Measurements from ENCODE around the gene IGFBP6.
A peak's percentile ranks its signal among the peaks of the same experiment; 100 is the strongest.

IGFBP6 gene, protein sequence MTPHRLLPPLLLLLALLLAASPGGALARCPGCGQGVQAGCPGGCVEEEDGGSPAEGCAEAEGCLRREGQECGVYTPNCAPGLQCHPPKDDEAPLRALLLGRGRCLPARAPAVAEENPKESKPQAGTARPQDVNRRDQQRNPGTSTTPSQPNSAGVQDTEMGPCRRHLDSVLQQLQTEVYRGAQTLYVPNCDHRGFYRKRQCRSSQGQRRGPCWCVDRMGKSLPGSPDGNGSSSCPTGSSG

DNA sequence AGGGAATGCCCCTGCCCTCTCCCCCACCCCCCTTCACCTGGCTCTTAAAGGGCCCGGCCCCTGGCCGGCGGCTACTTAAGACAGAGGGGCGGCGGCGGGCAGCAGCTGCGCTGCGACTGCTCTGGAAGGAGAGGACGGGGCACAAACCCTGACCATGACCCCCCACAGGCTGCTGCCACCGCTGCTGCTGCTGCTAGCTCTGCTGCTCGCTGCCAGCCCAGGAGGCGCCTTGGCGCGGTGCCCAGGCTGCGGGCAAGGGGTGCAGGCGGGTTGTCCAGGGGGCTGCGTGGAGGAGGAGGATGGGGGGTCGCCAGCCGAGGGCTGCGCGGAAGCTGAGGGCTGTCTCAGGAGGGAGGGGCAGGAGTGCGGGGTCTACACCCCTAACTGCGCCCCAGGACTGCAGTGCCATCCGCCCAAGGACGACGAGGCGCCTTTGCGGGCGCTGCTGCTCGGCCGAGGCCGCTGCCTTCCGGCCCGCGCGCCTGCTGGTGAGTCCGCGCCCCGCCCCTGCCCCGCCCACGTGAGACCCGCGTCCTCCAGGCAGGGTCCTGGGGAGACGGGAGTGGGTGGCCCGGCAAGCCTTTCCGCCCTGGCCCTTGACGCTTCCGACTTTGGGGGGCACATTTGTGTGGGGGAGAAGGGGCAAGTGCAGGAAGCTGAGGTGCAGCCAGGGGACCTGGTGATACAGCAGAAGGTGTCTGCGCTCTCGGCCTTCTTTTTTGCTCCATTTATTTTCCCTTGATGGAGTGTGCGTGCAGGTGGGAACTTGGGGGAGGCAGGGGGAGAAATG lies at the start of gene IGFBP6:
Gene IGFBP6 (plus strand): TSS at position 104 of the 790 bp plus-strand sequence. CDS start 51 bp downstream, at position 155.
- Histone ChIP-seq H3K9me3 (no peaks in the 10 kb centered on the region), H3K27me3 (no peaks in the 10 kb centered on the region), H3K4me3 (peak within 1 kb of the TSS; percentile 80 to 83), H3K36me3 (peaks cover 20 to 23% (median 22%) of the 10 kb centered on the region in 3 donors), H3K27ac (peak within 1 kb of the TSS; percentile 94 to 97), H3K4me1 (peaks cover 0 to 50% (median 25%) of the 10 kb centered on the region in 4 donors)
- peak; percentile 81 to 87 for DNase-seq
- intact Hi-C loops (cut with DNase I; ENCODE audit: low total_unique reads): loop anchor here (2.0 kb wide), 2 partner anchors 31 to 59 kb away; no protein-coding TSS in a partner anchor
- TF ChIP-seq, protein P1, sequence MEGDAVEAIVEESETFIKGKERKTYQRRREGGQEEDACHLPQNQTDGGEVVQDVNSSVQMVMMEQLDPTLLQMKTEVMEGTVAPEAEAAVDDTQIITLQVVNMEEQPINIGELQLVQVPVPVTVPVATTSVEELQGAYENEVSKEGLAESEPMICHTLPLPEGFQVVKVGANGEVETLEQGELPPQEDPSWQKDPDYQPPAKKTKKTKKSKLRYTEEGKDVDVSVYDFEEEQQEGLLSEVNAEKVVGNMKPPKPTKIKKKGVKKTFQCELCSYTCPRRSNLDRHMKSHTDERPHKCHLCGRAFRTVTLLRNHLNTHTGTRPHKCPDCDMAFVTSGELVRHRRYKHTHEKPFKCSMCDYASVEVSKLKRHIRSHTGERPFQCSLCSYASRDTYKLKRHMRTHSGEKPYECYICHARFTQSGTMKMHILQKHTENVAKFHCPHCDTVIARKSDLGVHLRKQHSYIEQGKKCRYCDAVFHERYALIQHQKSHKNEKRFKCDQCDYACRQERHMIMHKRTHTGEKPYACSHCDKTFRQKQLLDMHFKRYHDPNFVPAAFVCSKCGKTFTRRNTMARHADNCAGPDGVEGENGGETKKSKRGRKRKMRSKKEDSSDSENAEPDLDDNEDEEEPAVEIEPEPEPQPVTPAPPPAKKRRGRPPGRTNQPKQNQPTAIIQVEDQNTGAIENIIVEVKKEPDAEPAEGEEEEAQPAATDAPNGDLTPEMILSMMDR (IDR thresholded peaks at IDR 0.05): peak; percentile 28 to 46

DNA sequence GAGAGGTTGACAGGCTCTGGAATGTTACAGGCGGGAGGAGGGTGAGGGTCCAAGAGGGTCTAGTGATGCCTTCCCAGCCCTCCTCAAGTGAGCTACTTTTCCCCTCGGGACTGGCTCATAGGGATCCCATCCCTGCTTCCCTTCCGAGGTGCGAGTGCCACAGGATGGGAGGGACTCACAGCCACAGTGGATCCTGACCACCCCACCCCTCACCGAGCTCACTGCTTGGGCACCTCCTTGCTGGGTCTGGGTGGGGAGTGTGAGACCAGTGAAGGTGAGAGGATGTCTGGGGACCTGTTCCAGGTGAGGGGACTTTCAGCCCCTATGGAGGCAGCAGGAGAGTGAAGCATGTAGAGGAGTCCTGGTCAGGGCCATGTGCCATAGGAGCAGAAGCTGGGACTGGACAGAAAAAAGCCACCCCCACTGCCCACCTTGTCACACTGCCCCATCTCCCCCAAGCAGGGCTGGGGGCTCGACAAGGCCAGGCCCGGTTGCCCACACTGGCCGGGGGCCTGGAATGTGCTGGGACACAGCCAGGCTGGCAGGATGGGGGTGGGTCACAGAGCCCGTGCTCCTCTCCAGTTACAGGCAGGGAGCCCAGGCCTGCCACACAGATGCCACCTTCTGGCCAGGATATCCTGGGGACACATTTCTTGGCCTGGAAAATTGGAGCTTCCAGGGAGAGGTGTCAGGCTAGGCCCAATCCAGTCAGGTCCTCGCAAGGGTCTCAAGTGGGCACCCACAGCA lies 49.3 kb upstream of the IGFBP6 start:
- TF ChIP-seq, protein P1 (IDR thresholded peaks at IDR 0.05): peak; percentile 11 to 30
- peak overlapping the region; percentile 99 for H3K27ac ChIP-seq
- no peaks in the 10 kb centered on the region for H3K9me3 ChIP-seq
- DNase-seq: peak; percentile 71 to 92
- H3K4me3 ChIP-seq: peak overlapping the region; percentile 71 to 79
- no peaks in the 10 kb centered on the region for H3K27me3 ChIP-seq
- H3K4me1 ChIP-seq: peaks cover 4 to 85% (median 68%) of the 10 kb centered on the region in 4 donors
- H3K36me3 ChIP-seq: peaks cover 7 to 12% (median 10%) of the 10 kb centered on the region in 3 donors
- intact Hi-C loops (cut with DNase I; ENCODE audit: low total_unique reads): no loop called here

DNA sequence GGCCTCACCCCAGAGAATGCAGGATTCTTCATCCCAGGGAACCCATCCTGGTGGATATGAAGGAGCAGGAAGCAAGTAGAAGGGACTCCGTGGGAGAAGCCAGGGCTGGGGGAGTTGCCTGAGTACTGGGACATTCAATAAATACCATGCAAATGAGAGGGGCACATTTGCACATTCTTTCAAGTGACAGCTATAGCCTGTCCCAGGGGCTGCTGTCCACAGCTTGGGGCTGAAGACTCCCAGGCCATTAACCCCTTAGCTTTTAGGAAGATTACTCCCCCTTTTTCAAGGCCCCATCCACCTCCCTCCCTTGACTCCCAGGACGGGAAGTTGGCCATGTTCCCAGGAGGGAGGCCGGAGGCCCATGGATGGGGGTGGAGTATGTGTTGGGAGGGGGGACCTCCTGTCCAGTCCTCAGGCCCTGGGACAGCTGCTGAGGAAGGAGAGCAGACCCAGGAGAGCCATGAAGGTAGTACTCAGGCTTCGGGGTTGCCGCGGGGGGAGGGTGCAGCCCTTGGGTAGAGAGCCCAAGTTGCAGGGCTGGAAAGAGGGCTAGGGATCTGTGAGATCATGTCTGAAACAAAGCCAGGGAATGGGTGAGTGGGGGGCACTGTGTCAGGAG lies 48.6 kb upstream of the IGFBP6 start:
- Histone ChIP-seq H3K4me1 (peaks cover 9 to 85% (median 68%) of the 10 kb centered on the region in 4 donors), H3K27me3 (no peaks in the 10 kb centered on the region), H3K27ac (peak overlapping the region; percentile 99), H3K4me3 (peak overlapping the region; percentile 71 to 79), H3K9me3 (no peaks in the 10 kb centered on the region), H3K36me3 (peaks cover 6 to 11% (median 7%) of the 10 kb centered on the region in 3 donors)
- DNase-seq: peak; percentile 85 to 92
- intact Hi-C loops (cut with DNase I; ENCODE audit: low total_unique reads): no loop called here
- TF ChIP-seq, protein P1 (IDR thresholded peaks at IDR 0.05): no peak

DNA sequence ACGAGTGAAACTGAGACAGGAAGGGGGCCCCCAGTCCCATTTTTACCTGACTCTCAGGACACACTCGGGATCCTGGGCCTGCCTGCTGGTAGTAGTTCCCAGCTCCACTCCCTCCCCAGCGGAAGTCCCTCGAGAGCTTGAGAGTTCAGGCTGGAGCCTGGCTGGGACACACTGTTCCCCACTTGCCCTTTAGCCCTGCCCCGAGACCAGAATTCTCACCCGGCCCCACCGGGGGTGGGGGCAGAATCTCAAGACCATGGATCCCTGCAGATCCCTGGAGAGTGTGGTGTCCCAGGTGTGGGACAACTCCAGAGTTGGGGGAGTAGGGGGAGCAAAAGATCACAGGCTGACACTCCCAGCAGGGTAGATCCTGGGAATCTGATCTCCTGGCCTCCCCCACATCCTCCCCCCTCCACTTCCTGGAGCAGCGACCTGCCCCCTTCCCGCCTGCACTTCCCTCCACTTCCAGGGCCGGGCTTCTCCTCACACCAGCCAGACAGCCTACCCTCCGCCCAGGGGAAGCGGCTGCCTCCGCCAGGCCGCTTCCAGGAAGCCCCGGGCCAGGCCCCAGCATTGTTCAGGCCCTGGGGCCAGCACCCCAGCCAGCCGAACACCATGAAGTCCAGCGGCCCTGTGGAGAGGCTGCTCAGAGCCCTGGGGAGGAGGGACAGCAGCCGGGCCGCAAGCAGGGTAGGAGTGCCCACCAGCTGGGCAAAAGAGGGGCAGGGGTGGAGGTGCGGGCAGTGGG lies 47.7 kb upstream of the IGFBP6 start, which contains the start of gene TNS2:
Gene TNS2 (plus strand): TSS at position 495 of the 748 bp plus-strand sequence. CDS start 121 bp downstream, at position 616.
- Histone ChIP-seq H3K27me3 (no peaks in the 10 kb centered on the region), H3K9me3 (no peaks in the 10 kb centered on the region), H3K4me3 (peak within 1 kb of the TSS; percentile 71 to 79), H3K36me3 (peaks cover 7 to 14% (median 8%) of the 10 kb centered on the region in 3 donors), H3K4me1 (peaks cover 9 to 80% (median 63%) of the 10 kb centered on the region in 4 donors), H3K27ac (peak within 1 kb of the TSS; percentile 99)
- peak; percentile 95 for DNase-seq
- TF ChIP-seq, protein P1 (IDR thresholded peaks at IDR 0.05): peak in 1 of 2 experiments; percentile 5
- intact Hi-C loops (cut with DNase I; ENCODE audit: low total_unique reads): no loop called here
